ENCODE results near the gene BSDC1.

GRCh38 chr1:32426489-32427255 is 32.4 kb upstream of the BSDC1 start:
- TF ChIP-seq CTCF (IDR thresholded peaks at IDR 0.05) (no peak), ZFX (IDR thresholded peaks at IDR 0.05; ENCODE audit: borderline replicate concordance) (no peak)

Data from 22Rv1 (cell line).